ENCODE results near the gene PDIK1L. TPM values are rescaled to one million over a fixed set of nuclear protein-coding genes. Genes with fewer than 3 reads are reported as not detected.

PDIK1L gene
- total and polyA plus RNA-seq, 2 of the 8 experiments (the other 6 are each of a cell fraction or from before 2014, with no cell fraction given): 0.95 to 4.5 TPM

- Histone ChIP-seq H4K91ac (replicated peaks; ENCODE audit: insufficient read length, low read length) (no peak overlapping the region), H3K4me1 (replicated peaks in 1 of 4; ENCODE audit: control insufficient read depth in 3 of 4, insufficient read depth in 4 of 4, low read length in 3 of 4) (no peaks in the 10 kb centered on the region), H3K36me3 (ENCODE audit: control insufficient read depth in 2 of 4, insufficient read depth in 4 of 4, low read length in 3 of 4) (peaks cover 0 to 18% (median 0%) of the 10 kb centered on the region in 4 experiments; a peak in 2 of 8 replicates), H4K8ac (ENCODE audit: extremely low read depth, insufficient read depth, low read length) (no peak overlapping the region), H2BK15ac (ENCODE audit: low read length) (no peak overlapping the region), H3K27me3 (replicated peaks in 1 of 4; ENCODE audit: control insufficient read depth in 3 of 4, extremely low read depth in 1 of 4, insufficient read depth in 3 of 4, low read length in 3 of 4) (no peaks in the 10 kb centered on the region), H2BK5ac (ENCODE audit: low read depth, low read length) (no peak overlapping the region), H3K79me1 (ENCODE audit: low read depth, low read length) (no peaks in the 10 kb centered on the region), H3K9ac (replicated peaks in 1 of 4; ENCODE audit: extremely low read depth in 1 of 4, low read depth in 3 of 4, low read length in 3 of 4) (no peak overlapping the region), H2AFZ (ENCODE audit: low read length) (no peak overlapping the region), H3K18ac (ENCODE audit: extremely low read depth, low read length) (no peak overlapping the region), H3K14ac (ENCODE audit: insufficient read length) (no peak overlapping the region), H3K4ac (replicated peaks; ENCODE audit: insufficient read length, low read depth, low read length) (no peak overlapping the region), H2AK5ac (ENCODE audit: low read depth, low read length) (no peak overlapping the region), H4K5ac (ENCODE audit: insufficient read length, low read depth, low read length) (no peak overlapping the region), H3K79me2 (ENCODE audit: control insufficient read depth in 1 of 2, insufficient read depth in 2 of 2, low read length in 2 of 2) (no peaks in the 10 kb centered on the region), H4K20me1 (replicated peaks in 1 of 2; ENCODE audit: control insufficient read depth in 1 of 2, insufficient read depth in 2 of 2, low read length in 2 of 2) (peaks cover 0 to 2% of the 10 kb centered on the region in 2 experiments), H3K9me3 (ENCODE audit: insufficient read depth in 2 of 2, low read depth in 1 of 2, low read length in 1 of 2) (no peaks in the 10 kb centered on the region), H3K4me2 (ENCODE audit: insufficient read depth in 1 of 2, low read depth in 2 of 2, low read length in 2 of 2) (no peak overlapping the region), H3K27ac (ENCODE audit: low read depth, low read length) (no peak overlapping the region), H3K23me2 (ENCODE audit: low read depth, low read length) (no peaks in the 10 kb centered on the region), H2BK120ac (replicated peaks; ENCODE audit: low read depth, low read length) (no peak overlapping the region), H3K4me3 (ENCODE audit: extremely low read depth in 1 of 4, insufficient read depth in 2 of 4, low read depth in 3 of 4, low read length in 4 of 4) (no peak overlapping the region), H3K56ac (replicated peaks; ENCODE audit: insufficient read length, low read depth, low read length) (no peak overlapping the region), H2BK12ac (ENCODE audit: low read depth, low read length) (no peak overlapping the region), H2BK20ac (ENCODE audit: low read length) (no peak overlapping the region), H3K23ac (ENCODE audit: insufficient read length) (no peak overlapping the region)
- POLR2A ChIA-PET (ENCODE audit: partially characterized antibody): interaction anchor here (1.5 to 1.9 kb wide), 2 partner anchors 9 to 10 kb away, joined by 3 to 4 read pairs; no protein-coding TSS in a partner anchor
- WGBS, 2 experiments (ENCODE audit: extremely low coverage in 1 of 2, insufficient coverage in 1 of 2, insufficient read length in 1 of 2, insufficient replicate concordance in 2 of 2, low coverage in 1 of 2, low lambda C conversion rate in 2 of 2, missing lambda C conversion rate in 1 of 2): 87% methylated on average over 8 of the region's 8 CpGs; no CpG with 5 or more reads in 1 of the 2 experiments
- FAIRE-seq (no peak), DNase-seq (ENCODE audit: low read depth in 1 of 2, low spot score in 2 of 2) (no peak)
- TF ChIP-seq GTF2F1 (IDR thresholded peaks at IDR 0.05; ENCODE audit: borderline replicate concordance, low read depth, low read length): no peak
- CTCF ChIA-PET (ENCODE audit: partially characterized antibody): interaction anchor here (1.0 to 5.2 kb wide), 7 partner anchors 9 to 153 kb away, joined by 3 to 31 read pairs (median 4); partner anchors contain the start of gene CATSPER4
These were observed 10.5 kb downstream of the PDIK1L start for GRCh38 chr1:26121854-26122773.
